ENCODE measurements around the gene TP53. TPM values are rescaled to one million over a fixed set of nuclear protein-coding genes. Genes with fewer than 3 reads are reported as not detected.
"Not testable (repeated sequence)": the region's sequence is repeated elsewhere in the genome, so short reads cannot be mapped to it uniquely, and the experiment has no call there.

The TP53 gene
- total RNA-seq, 4 donors from 2014 or later: 14.1 to 17.0 (median 15.4) TPM

- TF ChIP-seq POLR2A (IDR thresholded peaks at IDR 0.05) (peak; percentile 79 to 91), CTCF (IDR thresholded peaks at IDR 0.05 in 4 of 5, conservative IDR thresholded peaks at IDR 0.05 in 1 of 5) (no peak)
- Histone ChIP-seq H3K4me3 (peak within 1 kb of the TSS; percentile 74 to 90 (median 80)), H3K9me3 (no peaks in the 10 kb centered on the region), H3K27me3 (no peaks in the 10 kb centered on the region), H3K36me3 (peaks cover 0 to 9% of the 10 kb centered on the region in 2 donors), H3K4me1 (peaks cover 8 to 10% of the 10 kb centered on the region in 2 donors), H3K27ac (peak within 1 kb of the TSS; percentile 93 to 99 (median 96))
- peak; percentile 96 to 98 for DNase-seq
- in situ Hi-C loops (cut with MboI; ENCODE audit: low sequenced_read_pairs in 4 of 4): loop anchor here in 3 of 4 donors (5.0 kb wide), 2 partner anchors 55 to 60 kb away; partner anchors contain the start of genes TP53 (in 2 of the 3) and WRAP53 (in 2 of the 3)
- intact Hi-C loops (cut with DNase I; ENCODE audit: low total_unique reads): loop anchor here (1.0 to 5.0 kb wide), 3 partner anchors 12 to 205 kb away; partner anchors contain the start of genes KDM6B and WRAP53
- peak; percentile 97 to 98 for ATAC-seq
Measured at GRCh38 chr17:7627250-7628121, 59.8 kb downstream of the TP53 start, which contains the start of gene SAT2. Gene SAT2, minus strand, starts transcription at chr17:7627821. Its CDS starts 186 bp downstream, at chr17:7627635.

GRCh38 chr17:7626956-7627249 is 60.4 kb downstream of the TP53 start:
- no peaks in the 10 kb centered on the region for H3K9me3 ChIP-seq
- H3K4me3 ChIP-seq: peak overlapping the region; percentile 74 to 90 (median 80)
- in situ Hi-C loops (cut with MboI; ENCODE audit: low sequenced_read_pairs in 4 of 4) (loop anchor here in 3 of 4 donors (5.0 kb wide), 2 partner anchors 55 to 60 kb away; partner anchors contain the start of genes TP53 (in 2 of the 3) and WRAP53 (in 2 of the 3)), intact Hi-C loops (cut with DNase I; ENCODE audit: low total_unique reads) (loop anchor here (1.0 to 5.0 kb wide), 3 partner anchors 12 to 205 kb away; partner anchors contain the start of genes KDM6B and WRAP53)
- H3K4me1 ChIP-seq: peaks cover 8% of the 10 kb centered on the region in 2 donors
- no peaks in the 10 kb centered on the region for H3K27me3 ChIP-seq
- H3K27ac ChIP-seq: peak overlapping the region; percentile 93 to 99 (median 96)
- peaks cover 0 to 9% of the 10 kb centered on the region in 2 donors for H3K36me3 ChIP-seq
- ATAC-seq: no peak
- TF ChIP-seq CTCF (IDR thresholded peaks at IDR 0.05 in 4 of 5, conservative IDR thresholded peaks at IDR 0.05 in 1 of 5): no peak
- no peak for TF ChIP-seq POLR2A (IDR thresholded peaks at IDR 0.05)
- no peak for DNase-seq

GRCh38 chr17:7626307-7626706 is 61.0 kb downstream of the TP53 start:
- peak in 1 of 2 donors; percentile 37 for DNase-seq
- TF ChIP-seq CTCF (IDR thresholded peaks at IDR 0.05 in 4 of 5, conservative IDR thresholded peaks at IDR 0.05 in 1 of 5) (no peak), POLR2A (IDR thresholded peaks at IDR 0.05) (no peak)
- H3K36me3 ChIP-seq: peaks cover 0 to 9% of the 10 kb centered on the region in 2 donors
- H3K4me3 ChIP-seq: peak overlapping the region in 3 of 4 donors; percentile 74 to 90 (median 83)
- ATAC-seq: no peak
- in situ Hi-C loops (cut with MboI; ENCODE audit: low sequenced_read_pairs in 4 of 4) (loop anchor here in 3 of 4 donors (5.0 kb wide), 2 partner anchors 56 to 61 kb away; partner anchors contain the start of genes TP53 (in 2 of the 3) and WRAP53 (in 2 of the 3)), intact Hi-C loops (cut with DNase I; ENCODE audit: low total_unique reads) (loop anchor here (5.0 kb wide), 1 partner anchor 206 kb away; the partner anchor contains the start of gene KDM6B)
- no peaks in the 10 kb centered on the region for H3K9me3 ChIP-seq
- H3K27ac ChIP-seq: peak overlapping the region; percentile 93 to 99 (median 96)
- no peaks in the 10 kb centered on the region for H3K27me3 ChIP-seq
- H3K4me1 ChIP-seq: peaks cover 8% of the 10 kb centered on the region in 2 donors

GRCh38 chr17:7625749-7626148 is 61.5 kb downstream of the TP53 start:
- not testable (repeated sequence) for H3K4me3 ChIP-seq, H3K36me3 ChIP-seq, ATAC-seq, DNase-seq, H3K27me3 ChIP-seq, H3K4me1 ChIP-seq, H3K9me3 ChIP-seq
- intact Hi-C loops (cut with DNase I; ENCODE audit: low total_unique reads): loop anchor here (5.0 kb wide), 1 partner anchor 207 kb away; the partner anchor contains the start of gene KDM6B
- peak overlapping the region in 2 of 4 donors; percentile 38 to 99 for H3K27ac ChIP-seq
- in situ Hi-C loops (cut with MboI; ENCODE audit: low sequenced_read_pairs in 4 of 4): loop anchor here in 3 of 4 donors (5.0 kb wide), 2 partner anchors 57 to 62 kb away; partner anchors contain the start of genes TP53 (in 2 of the 3) and WRAP53 (in 2 of the 3)

GRCh38 chr17:7623661-7624060 is 63.6 kb downstream of the TP53 start:
- no peak overlapping the region for H3K27ac ChIP-seq
- H3K9me3 ChIP-seq: no peaks in the 10 kb centered on the region
- DNase-seq (no peak), ATAC-seq (no peak)
- intact Hi-C loops (cut with DNase I; ENCODE audit: low total_unique reads) (no loop called here), in situ Hi-C loops (cut with MboI; ENCODE audit: low sequenced_read_pairs in 4 of 4) (no loop called here)
- TF ChIP-seq CTCF (IDR thresholded peaks at IDR 0.05 in 4 of 5, conservative IDR thresholded peaks at IDR 0.05 in 1 of 5) (no peak), POLR2A (IDR thresholded peaks at IDR 0.05) (no peak)
- peaks cover 8% of the 10 kb centered on the region in 2 donors for H3K4me1 ChIP-seq
- H3K4me3 ChIP-seq: no peak overlapping the region
- H3K27me3 ChIP-seq: no peaks in the 10 kb centered on the region
- H3K36me3 ChIP-seq: peaks cover 0 to 9% of the 10 kb centered on the region in 2 donors

Data from gastrocnemius medialis (tissue), 4 donors.